Loucy (cell line): ENCODE measurements around the gene MOK.

ENCODE experiments used
- H2AFZ ChIP-seq: fragments of 200-600 bp; sonication (generic); 2 replicates; pipeline ENCODE4 v1.6.0; 2016; ENCODE audit warnings: antibody characterized with exemption, mild to moderate bottlenecking, low read length, moderate library complexity
- H3F3A ChIP-seq: fragments of 200-600 bp; 2 replicates; pipeline ENCODE4 v1.6.0; 2016; ENCODE audit warnings: antibody characterized with exemption, low read depth, mild to moderate bottlenecking
- H3K27me3 ChIP-seq: fragments of 200-600 bp; sonication (generic); 2 replicates; pipeline ENCODE4 v1.6.1; 2014; ENCODE audit warnings: low read length, mild to moderate bottlenecking; ENCODE audit not compliant: insufficient read depth, poor library complexity, severe bottlenecking
- H3K36me3 ChIP-seq: fragments of 200-600 bp; sonication (generic); 2 replicates; pipeline ENCODE4 v1.6.1; 2016; ENCODE audit warnings: low read length; ENCODE audit not compliant: insufficient read depth
- H3K4me1 ChIP-seq: fragments of 200-600 bp; sonication (generic); 2 replicates; pipeline ENCODE4 v1.5.1; 2014; ENCODE audit warnings: low read length, mild to moderate bottlenecking; ENCODE audit not compliant: insufficient read depth, poor library complexity, severe bottlenecking
- H3K4me2 ChIP-seq: fragments of 200-600 bp; sonication (generic); 2 replicates; pipeline ENCODE4 v1.6.0; 2014; ENCODE audit warnings: antibody characterized with exemption, low read length, low read depth, mild to moderate bottlenecking; ENCODE audit not compliant: poor library complexity, severe bottlenecking
- H3K4me3 ChIP-seq: fragments of 200-600 bp; sonication (generic); 2 replicates; pipeline ENCODE4 v1.5.1; 2014; ENCODE audit warnings: low read length, mild to moderate bottlenecking, mixed read lengths; ENCODE audit not compliant: poor library complexity, severe bottlenecking
- H3K79me2 ChIP-seq: fragments of 200-600 bp; sonication (generic); 2 replicates; pipeline ENCODE4 v1.6.1; 2014; ENCODE audit warnings: low read length; ENCODE audit not compliant: insufficient read depth
- H3K9ac ChIP-seq: fragments of 200-600 bp; sonication (generic); 2 replicates; pipeline ENCODE4 v1.6.0; 2014; ENCODE audit warnings: mild to moderate bottlenecking, low read depth, low read length, moderate library complexity; ENCODE audit not compliant: poor library complexity, severe bottlenecking
- H3K9me2 ChIP-seq: fragments of 200-600 bp; sonication (generic); replicated peaks from 2 replicates; pipeline ENCODE4 v1.6.1; 2016; ENCODE audit warnings: low read depth, low read length, mixed read lengths
- H3K9me3 ChIP-seq: fragments of 200-600 bp; sonication (generic); 2 replicates; pipeline ENCODE4 v1.6.1; 2014; ENCODE audit warnings: mild to moderate bottlenecking, antibody characterized with exemption, low read length, low read depth; ENCODE audit not compliant: insufficient read depth
- H4K20me1 ChIP-seq: fragments of 200-600 bp; sonication (generic); 2 replicates; pipeline ENCODE4 v1.6.0; 2014; ENCODE audit warnings: antibody characterized with exemption, low read length, mild to moderate bottlenecking; ENCODE audit not compliant: insufficient read depth, poor library complexity, severe bottlenecking
- CTCF ChIP-seq: fragments of 200-600 bp; sonication (generic); conservative IDR thresholded peaks from 2 replicates; pipeline ENCODE4 v1.5.1; 2014; ENCODE audit warnings: mild to moderate bottlenecking, antibody characterized with exemption, low read length
- EZH2phosphoT487 ChIP-seq: fragments of 200-600 bp; IDR thresholded peaks from 2 replicates; pipeline ENCODE4 v1.6.1; 2018; ENCODE audit warnings: antibody characterized with exemption, mild to moderate bottlenecking, moderate library complexity, borderline replicate concordance

The MOK gene

GRCh38 chr14:102335163-102335562 lies 30.2 kb upstream of the MOK start:
- H3K9me2 ChIP-seq: no peaks in the 10 kb centered on the region
- H4K20me1 ChIP-seq: no peaks in the 10 kb centered on the region
- H3K4me2 ChIP-seq: no peak overlapping the region
- no peaks in the 10 kb centered on the region for H3K79me2 ChIP-seq
- H3K4me3 ChIP-seq: no peak overlapping the region
- no peaks in the 10 kb centered on the region; the same call in 1 of the 2 replicates for H3K36me3 ChIP-seq
- H3K4me1 ChIP-seq: no peaks in the 10 kb centered on the region
- H3F3A ChIP-seq: no peaks in the 10 kb centered on the region
- no peak overlapping the region for H2AFZ ChIP-seq
- H3K9me3 ChIP-seq: no peaks in the 10 kb centered on the region
- H3K9ac ChIP-seq: no peak overlapping the region
- TF ChIP-seq CTCF (no peak), EZH2phosphoT487 (no peak)
- H3K27me3 ChIP-seq: no peaks in the 10 kb centered on the region

GRCh38 chr14:102333795-102334705 lies 29.1 kb upstream of the MOK start:
- no peak overlapping the region for H3K9ac ChIP-seq
- H3K4me3 ChIP-seq: no peak overlapping the region
- no peaks in the 10 kb centered on the region for H4K20me1 ChIP-seq
- no peaks in the 10 kb centered on the region for H3K79me2 ChIP-seq
- H3K9me3 ChIP-seq: no peaks in the 10 kb centered on the region
- H3K4me1 ChIP-seq: no peaks in the 10 kb centered on the region
- no peaks in the 10 kb centered on the region for H3F3A ChIP-seq
- H3K36me3 ChIP-seq: no peaks in the 10 kb centered on the region; the same call in 1 of the 2 replicates
- H2AFZ ChIP-seq: no peak overlapping the region
- H3K27me3 ChIP-seq: no peaks in the 10 kb centered on the region
- no peak overlapping the region for H3K4me2 ChIP-seq
- TF ChIP-seq EZH2phosphoT487: no peak
- no peak for TF ChIP-seq CTCF
- no peaks in the 10 kb centered on the region for H3K9me2 ChIP-seq

GRCh38 chr14:102333390-102333789 lies 28.4 kb upstream of the MOK start:
- no peak for TF ChIP-seq EZH2phosphoT487
- TF ChIP-seq CTCF: no peak
- Histone ChIP-seq H3F3A (no peaks in the 10 kb centered on the region), H2AFZ (no peak overlapping the region), H4K20me1 (no peaks in the 10 kb centered on the region), H3K4me3 (no peak overlapping the region), H3K9ac (no peak overlapping the region), H3K27me3 (no peaks in the 10 kb centered on the region), H3K79me2 (no peaks in the 10 kb centered on the region), H3K4me1 (no peaks in the 10 kb centered on the region), H3K4me2 (no peak overlapping the region), H3K9me3 (no peaks in the 10 kb centered on the region), H3K9me2 (no peaks in the 10 kb centered on the region), H3K36me3 (no peaks in the 10 kb centered on the region)
